Measurements from ENCODE around the gene TMEM255A. TPM values are rescaled to one million over a fixed set of nuclear protein-coding genes. Genes with fewer than 3 reads are reported as not detected.

TMEM255A gene
- under 1 TPM in 1 of 2 donors, not detected in 1; 0.52 TPM for total RNA-seq

DNA sequence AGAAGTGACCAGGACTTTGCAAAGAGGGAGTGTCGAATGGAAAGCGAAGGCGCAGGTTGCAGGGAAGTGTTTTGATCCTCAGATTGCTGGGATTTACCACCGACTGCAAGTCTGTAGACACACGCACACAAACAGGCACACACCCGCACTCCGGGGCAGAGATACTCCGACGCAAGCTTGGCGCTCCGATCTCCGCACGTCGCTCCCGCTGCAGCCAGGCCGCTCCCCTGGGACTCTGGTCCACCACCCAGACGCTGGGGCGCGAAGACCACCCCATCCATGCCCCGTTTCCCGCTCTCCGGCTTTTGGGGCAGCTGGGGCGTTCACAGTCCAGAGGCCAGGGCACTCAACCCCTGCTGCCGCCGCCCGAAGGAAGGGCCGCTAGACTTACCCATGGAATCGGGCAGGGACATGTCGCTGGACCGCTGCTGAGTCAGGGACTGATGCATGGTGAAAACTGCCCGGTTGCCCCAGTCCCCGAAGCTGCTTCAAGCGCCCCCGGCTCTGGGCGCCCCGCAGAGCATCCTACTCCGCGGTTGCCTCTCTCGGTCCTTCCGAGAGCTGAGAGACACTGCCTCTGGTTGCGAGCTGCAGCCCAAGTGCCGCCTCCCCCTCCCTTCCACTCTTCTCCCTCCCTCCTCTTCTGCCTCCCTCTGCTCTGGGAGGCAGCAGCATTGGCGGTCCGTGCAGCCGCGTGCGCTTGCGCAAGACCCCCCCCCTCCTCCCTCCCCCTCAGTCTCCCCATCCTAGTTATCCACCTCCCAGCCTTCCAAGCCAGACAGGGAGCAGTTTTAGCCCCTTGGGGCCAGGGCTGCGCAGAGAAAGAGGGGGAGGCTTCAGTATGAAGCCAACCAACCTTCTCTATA is at the start of gene TMEM255A:
Gene TMEM255A, minus strand, starts transcription at position 601 of the 866 bp plus-strand sequence. Its CDS starts 152 bp downstream, at position 449.
- H3K4me3 ChIP-seq, result no peak within 1 kb of the TSS
- WGBS, 2 donors, result 1% methylated on average over 24 of the region's 49 CpGs; no CpG with 5 or more reads in 1 of the 2 donors
- TF ChIP-seq, protein P1, sequence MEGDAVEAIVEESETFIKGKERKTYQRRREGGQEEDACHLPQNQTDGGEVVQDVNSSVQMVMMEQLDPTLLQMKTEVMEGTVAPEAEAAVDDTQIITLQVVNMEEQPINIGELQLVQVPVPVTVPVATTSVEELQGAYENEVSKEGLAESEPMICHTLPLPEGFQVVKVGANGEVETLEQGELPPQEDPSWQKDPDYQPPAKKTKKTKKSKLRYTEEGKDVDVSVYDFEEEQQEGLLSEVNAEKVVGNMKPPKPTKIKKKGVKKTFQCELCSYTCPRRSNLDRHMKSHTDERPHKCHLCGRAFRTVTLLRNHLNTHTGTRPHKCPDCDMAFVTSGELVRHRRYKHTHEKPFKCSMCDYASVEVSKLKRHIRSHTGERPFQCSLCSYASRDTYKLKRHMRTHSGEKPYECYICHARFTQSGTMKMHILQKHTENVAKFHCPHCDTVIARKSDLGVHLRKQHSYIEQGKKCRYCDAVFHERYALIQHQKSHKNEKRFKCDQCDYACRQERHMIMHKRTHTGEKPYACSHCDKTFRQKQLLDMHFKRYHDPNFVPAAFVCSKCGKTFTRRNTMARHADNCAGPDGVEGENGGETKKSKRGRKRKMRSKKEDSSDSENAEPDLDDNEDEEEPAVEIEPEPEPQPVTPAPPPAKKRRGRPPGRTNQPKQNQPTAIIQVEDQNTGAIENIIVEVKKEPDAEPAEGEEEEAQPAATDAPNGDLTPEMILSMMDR (IDR thresholded peaks at IDR 0.05), result no peak
- TF ChIP-seq POLR2A (IDR thresholded peaks at IDR 0.05), result no peak
- DNase-seq (no peak), ATAC-seq (no peak)
- H3K4me1 ChIP-seq, result peaks cover 21% of the 10 kb centered on the region
- intact Hi-C loops (cut with DNase I), result no loop called here
- no peaks in the 10 kb centered on the region for H3K9me3 ChIP-seq
- H3K27me3 ChIP-seq, result peaks cover 0 to 7% of the 10 kb centered on the region in 2 donors
- no peaks in the 10 kb centered on the region for H3K36me3 ChIP-seq (replicated peaks in 1 of 2; ENCODE audit: insufficient read depth in 1 of 2, low read depth in 2 of 2)
- no peak within 1 kb of the TSS for H3K27ac ChIP-seq

- no peaks in the 10 kb centered on the region for H3K9me3 ChIP-seq
- no peaks in the 10 kb centered on the region for H3K4me1 ChIP-seq
- intact Hi-C loops (cut with DNase I), result no loop called here
- TF ChIP-seq, protein P1 (IDR thresholded peaks at IDR 0.05), result no peak
- no peak for TF ChIP-seq POLR2A (IDR thresholded peaks at IDR 0.05)
- no peaks in the 10 kb centered on the region for H3K27me3 ChIP-seq
- H3K27ac ChIP-seq, result no peak overlapping the region
- no peak for ATAC-seq
- H3K36me3 ChIP-seq (replicated peaks in 1 of 2; ENCODE audit: insufficient read depth in 1 of 2, low read depth in 2 of 2), result no peaks in the 10 kb centered on the region
- H3K4me3 ChIP-seq, result no peak overlapping the region
- no peak for DNase-seq
- WGBS, 2 donors, result 60 to 86% methylated on average over 7 of the region's 7 CpGs
These were observed 47.6 kb upstream of the TMEM255A start for GRCh38 chrX:120358737-120359456.

- DNase-seq, result no peak
These were observed 45.9 kb upstream of the TMEM255A start for GRCh38 chrX:120357186-120357585.

DNA sequence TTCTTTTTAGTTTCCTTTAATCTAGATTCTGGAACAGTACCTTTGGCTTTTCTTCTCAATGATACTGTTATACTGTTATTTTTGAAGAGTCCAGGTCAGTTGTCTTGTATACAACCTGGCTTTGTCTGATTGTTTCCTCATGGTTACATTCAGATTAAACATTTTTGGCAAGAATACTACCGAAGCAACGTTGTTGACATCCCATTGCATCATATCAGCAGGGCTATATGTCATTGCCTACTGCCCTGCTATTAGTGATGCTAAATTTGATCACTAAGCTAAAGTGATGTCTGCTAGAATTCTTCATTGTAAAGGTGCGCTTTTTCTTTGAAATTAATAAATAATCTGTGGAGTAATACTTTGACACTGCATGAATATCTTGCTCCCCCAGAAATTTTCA is 44.8 kb upstream of the TMEM255A start:
- no peak for ATAC-seq
- intact Hi-C loops (cut with DNase I), result no loop called here
- H3K4me3 ChIP-seq, result no peak overlapping the region
- 46 to 49% methylated on average over 3 of the region's 3 CpGs for WGBS, 2 donors
- H3K36me3 ChIP-seq (replicated peaks in 1 of 2; ENCODE audit: insufficient read depth in 1 of 2, low read depth in 2 of 2), result no peaks in the 10 kb centered on the region
- H3K27me3 ChIP-seq, result no peaks in the 10 kb centered on the region
- no peaks in the 10 kb centered on the region for H3K9me3 ChIP-seq
- no peak overlapping the region for H3K27ac ChIP-seq
- H3K4me1 ChIP-seq, result no peaks in the 10 kb centered on the region
- no peak for DNase-seq
- TF ChIP-seq, protein P1 (IDR thresholded peaks at IDR 0.05), result no peak
- no peak for TF ChIP-seq POLR2A (IDR thresholded peaks at IDR 0.05)

More at GRCh38 chrX:120357186-120357585, 45.9 kb upstream of the TMEM255A start:
- 23 to 30% methylated on average over 2 of the region's 2 CpGs for WGBS, 2 donors
- Histone ChIP-seq H3K9me3 (no peaks in the 10 kb centered on the region), H3K4me1 (no peaks in the 10 kb centered on the region), H3K27ac (no peak overlapping the region), H3K27me3 (no peaks in the 10 kb centered on the region), H3K4me3 (no peak overlapping the region), H3K36me3 (replicated peaks in 1 of 2; ENCODE audit: insufficient read depth in 1 of 2, low read depth in 2 of 2) (no peaks in the 10 kb centered on the region)
- TF ChIP-seq, protein P1 (IDR thresholded peaks at IDR 0.05), result no peak
- TF ChIP-seq POLR2A (IDR thresholded peaks at IDR 0.05), result no peak
- intact Hi-C loops (cut with DNase I), result no loop called here
- no peak for ATAC-seq
